Thyroid gland (tissue), 4 donors: ENCODE measurements around the gene UTP4.

Experiments
- CTCF ChIP-seq, 6 experiments: fragments of 200-600 bp in 3 of 6; fragments of 450-650 bp in 3 of 6; sonication (generic) in 3 of 6; IDR thresholded peaks; one replicate each; pipeline ENCODE4 v1.5.1; 2016 to 2019; ENCODE audit warnings: antibody characterized with exemption in 6 of 6, mild to moderate bottlenecking in 2 of 6, inconsistent platforms in 1 of 6, moderate library complexity in 1 of 6
- POLR2A ChIP-seq, 2 donors: fragments of 450-650 bp; IDR thresholded peaks; one replicate each; pipeline ENCODE4 v1.6.1; 2017; ENCODE audit warnings: antibody characterized with exemption in 2 of 2, mild to moderate bottlenecking in 2 of 2, moderate library complexity in 1 of 2

- TF ChIP-seq CTCF (IDR thresholded peaks at IDR 0.05) (no peak), POLR2A (IDR thresholded peaks at IDR 0.05) (no peak)
These were observed 55.2 kb downstream of the UTP4 start for GRCh38 chr16:69187446-69188235.
